PFSK-1 (cell line): ENCODE data around the gene NIPBL.

Experiments
- FOXP2 ChIP-seq: optimal IDR thresholded peaks from 2 replicates; pipeline ENCODE3; 2011; ENCODE audit warnings: borderline replicate concordance, control low read depth, inconsistent platforms; ENCODE audit not compliant: insufficient read depth; ENCODE audit errors: extremely low read length, extremely low read depth
- POLR2AphosphoS5 ChIP-seq: IDR thresholded peaks from 2 replicates; pipeline ENCODE4 v1.6.1; 2012; ENCODE audit warnings: low read depth, mild to moderate bottlenecking, control low read depth, low read length, moderate library complexity
- REST ChIP-seq, 2 experiments: IDR thresholded peaks; 2 replicates each; pipeline versions ENCODE4 v1.6.1 to v1.8.0; 2011 to 2012; ENCODE audit warnings: low read depth in 2 of 2, low read length in 2 of 2, control low read depth in 1 of 2, inconsistent platforms in 1 of 2, mild to moderate bottlenecking in 1 of 2, moderate library complexity in 1 of 2; ENCODE audit not compliant: insufficient read depth in 1 of 2
- SIN3A ChIP-seq: IDR thresholded peaks from 2 replicates; pipeline ENCODE4 v1.6.1; 2012; ENCODE audit warnings: mild to moderate bottlenecking, low read length, moderate library complexity, borderline replicate concordance; ENCODE audit not compliant: insufficient read depth
- TAF1 ChIP-seq: IDR thresholded peaks from 2 replicates; pipeline ENCODE4 v1.6.1; 2012; ENCODE audit warnings: low read length, control low read depth, borderline replicate concordance; ENCODE audit not compliant: insufficient read depth

The NIPBL gene

GRCh38 chr5:36881304-36881703, 4.7 kb downstream of the NIPBL start:
- TF ChIP-seq TAF1, result no peak

GRCh38 chr5:36881807-36882206, 5.2 kb downstream of the NIPBL start:
- TF ChIP-seq FOXP2, result no peak
- TF ChIP-seq REST (IDR thresholded peaks at IDR 0.05; ENCODE audit: insufficient read depth in 1 of 2, low read depth in 2 of 2, low read length in 2 of 2), result no peak
- TF ChIP-seq TAF1, result no peak
- TF ChIP-seq POLR2AphosphoS5, result no peak
- TF ChIP-seq SIN3A, result no peak

- TF ChIP-seq FOXP2 (no peak), POLR2AphosphoS5 (no peak), TAF1 (no peak), SIN3A (no peak), REST (IDR thresholded peaks at IDR 0.05; ENCODE audit: insufficient read depth in 1 of 2, low read depth in 2 of 2, low read length in 2 of 2) (no peak)
Observed at GRCh38 chr5:36882250-36882649, 5.7 kb downstream of the NIPBL start.

- TF ChIP-seq POLR2AphosphoS5 (no peak), TAF1 (no peak), SIN3A (no peak), FOXP2 (no peak), REST (IDR thresholded peaks at IDR 0.05; ENCODE audit: insufficient read depth in 1 of 2, low read depth in 2 of 2, low read length in 2 of 2) (no peak)
Observed at GRCh38 chr5:36883894-36884462, 7.4 kb downstream of the NIPBL start.

GRCh38 chr5:36885149-36885548, 8.6 kb downstream of the NIPBL start:
- no peak for TF ChIP-seq REST (IDR thresholded peaks at IDR 0.05; ENCODE audit: insufficient read depth in 1 of 2, low read depth in 2 of 2, low read length in 2 of 2)
- no peak for TF ChIP-seq SIN3A
- TF ChIP-seq FOXP2, result no peak
- TF ChIP-seq POLR2AphosphoS5, result no peak
- no peak for TF ChIP-seq TAF1
